SK-N-SH (cell line): Measurements from ENCODE around the gene PPM1E. TPM values are rescaled to one million over a fixed set of nuclear protein-coding genes. Genes with fewer than 3 reads are reported as not detected.

ENCODE experiments used
- CTCF ChIA-PET: fragments of 300-600, 350-600 bp; formaldehyde crosslinking; extraction: SDS; loops from one replicate; lab custom pipeline; 2021; lab: Yijun Ruan, JAX
- POLR2A ChIA-PET: fragments of 350-600 bp; sonication (Branson Sonifier 250); formaldehyde crosslinking; extraction: SDS; loops from one replicate; lab custom pipeline; 2020; ENCODE audit warnings: antibody characterized with exemption, inconsistent platforms; lab: Yijun Ruan, JAX
- DNase-seq: peaks from one replicate; pipeline ENCODE4 v3.0.0; 2012
- H2AFZ ChIP-seq: fragments of 200-600 bp; sonication (generic); 2 replicates; pipeline ENCODE4 v1.8.1; 2016; ENCODE audit warnings: antibody characterized with exemption, mild to moderate bottlenecking, low read depth
- H3F3A ChIP-seq: fragments of 200-600 bp; sonication (generic); replicated peaks from 2 replicates; pipeline ENCODE3; 2016; ENCODE audit warnings: antibody characterized with exemption, mild to moderate bottlenecking; ENCODE audit not compliant: insufficient read depth
- H3K27ac ChIP-seq, 2 experiments: fragments of 200-500 bp in 1 of 2; fragments of 200-600 bp in 1 of 2; sonication (Bioruptor generic) in 1 of 2; sonication (generic), shearing (Covaris generic) in 1 of 2; 2 replicates each; pipeline versions ENCODE4 v1.5.1 to v1.6.1; 2014 to 2016; ENCODE audit warnings: low read depth in 2 of 2, inconsistent platforms in 1 of 2, low read length in 1 of 2, mild to moderate bottlenecking in 1 of 2, mixed read lengths in 1 of 2
- H3K27me3 ChIP-seq: fragments of 200-600 bp; sonication (generic), shearing (Covaris generic); 2 replicates; pipeline ENCODE4 v1.6.1; 2016; ENCODE audit warnings: mixed run types; ENCODE audit not compliant: insufficient read depth
- H3K36me3 ChIP-seq, 2 experiments: fragments of 200-500 bp in 1 of 2; fragments of 200-600 bp in 1 of 2; sonication (Bioruptor generic) in 1 of 2; sonication (generic) in 1 of 2; replicated peaks in 1 of 2; 2 replicates each; pipeline versions ENCODE3 to v1.5.1; 2014 to 2016; ENCODE audit warnings: low read length in 1 of 2, mild to moderate bottlenecking in 1 of 2; ENCODE audit not compliant: insufficient read depth in 2 of 2, control insufficient read depth in 1 of 2
- H3K4me1 ChIP-seq, 2 experiments: fragments of 200-500 bp in 1 of 2; fragments of 200-600 bp in 1 of 2; sonication (Bioruptor generic) in 1 of 2; sonication (generic), shearing (Covaris generic) in 1 of 2; 2 replicates each; pipeline versions ENCODE4 v1.5.1 to v1.6.1; 2014 to 2016; ENCODE audit warnings: low read depth in 1 of 2, low read length in 1 of 2, mixed run types in 1 of 2; ENCODE audit not compliant: insufficient read depth in 2 of 2, control insufficient read depth in 1 of 2
- H3K4me2 ChIP-seq: fragments of 200-600 bp; sonication (generic), shearing (Covaris generic); 2 replicates; pipeline ENCODE4 v1.6.1; 2017; ENCODE audit warnings: mixed run types
- H3K4me3 ChIP-seq, 2 experiments: fragments of 200-500 bp in 1 of 2; fragments of 200-600 bp in 1 of 2; sonication (Bioruptor generic) in 1 of 2; sonication (generic), shearing (Covaris generic) in 1 of 2; 2 replicates each; pipeline versions ENCODE4 v1.5.1 to v1.8.1; 2014 to 2016; ENCODE audit warnings: low read depth in 2 of 2, inconsistent platforms in 1 of 2, low read length in 1 of 2, mild to moderate bottlenecking in 1 of 2, mixed read lengths in 1 of 2, moderate library complexity in 1 of 2
- H3K79me2 ChIP-seq: fragments of 200-600 bp; sonication (generic); 2 replicates; pipeline ENCODE4 v1.8.1; 2017; ENCODE audit warnings: mild to moderate bottlenecking; ENCODE audit not compliant: insufficient read depth
- H3K9ac ChIP-seq: fragments of 200-600 bp; sonication (generic); 2 replicates; pipeline ENCODE4 v1.6.1; 2017; ENCODE audit warnings: mixed run types
- H3K9me2 ChIP-seq: fragments of 200-600 bp; sonication (generic); 2 replicates; pipeline ENCODE4 v1.6.1; 2017; ENCODE audit warnings: mixed run types
- H3K9me3 ChIP-seq: fragments of 200-600 bp; sonication (generic); 2 replicates; pipeline ENCODE4 v1.6.1; 2017; ENCODE audit warnings: mixed run types, mild to moderate bottlenecking, moderate library complexity
- H4K20me1 ChIP-seq: fragments of 200-600 bp; sonication (generic); 2 replicates; pipeline ENCODE4 v1.6.1; 2017; ENCODE audit warnings: mild to moderate bottlenecking, mixed run types; ENCODE audit not compliant: insufficient read depth
- CHD2 ChIP-seq: fragments of 150-350 bp; IDR thresholded peaks from 2 replicates; pipeline ENCODE4 v1.6.1; 2018; ENCODE audit warnings: low read length; ENCODE audit not compliant: partially characterized antibody
- FOSL2 ChIP-seq: IDR thresholded peaks from 2 replicates; pipeline ENCODE4 v1.4.0; 2012; ENCODE audit warnings: low read depth, mild to moderate bottlenecking, moderate library complexity, borderline replicate concordance
- FOXJ3 ChIP-seq: sonication (generic); formaldehyde crosslinking; IDR thresholded peaks from 2 replicates; pipeline ENCODE4 v1.5.1; 2020; ENCODE audit warnings: mild to moderate bottlenecking, missing genetic modification reagents
- GABPA ChIP-seq: IDR thresholded peaks from 2 replicates; pipeline ENCODE4 v1.4.0; 2012; ENCODE audit warnings: low read depth, mild to moderate bottlenecking
- IRF3 ChIP-seq: fragments of 150-350 bp; IDR thresholded peaks from 2 replicates; pipeline ENCODE4 v1.6.1; 2016; ENCODE audit warnings: mild to moderate bottlenecking, low read depth, low read length
- JUND ChIP-seq: IDR thresholded peaks from 2 replicates; pipeline ENCODE4 v1.4.0; 2012
- MEF2A ChIP-seq: IDR thresholded peaks from 2 replicates; pipeline ENCODE4 v1.4.0; 2012; ENCODE audit warnings: low read depth, borderline replicate concordance
- POLR2AphosphoS5 ChIP-seq: IDR thresholded peaks from 2 replicates; pipeline ENCODE4 v1.6.1; 2012; ENCODE audit warnings: low read depth, low read length
- RCOR1 ChIP-seq: fragments of 150-350 bp; IDR thresholded peaks from 2 replicates; pipeline ENCODE4 v1.6.1; 2017; ENCODE audit warnings: antibody characterized with exemption, low read length
- SIN3A ChIP-seq: IDR thresholded peaks from 2 replicates; pipeline ENCODE4 v1.6.1; 2012; ENCODE audit warnings: low read depth, mild to moderate bottlenecking, low read length, moderate library complexity, borderline replicate concordance
- SMC3 ChIP-seq: IDR thresholded peaks from 2 replicates; pipeline ENCODE4 v1.6.1; 2012; ENCODE audit warnings: low read depth, low read length, improper control_type of control experiment
- TCF12 ChIP-seq: IDR thresholded peaks from 2 replicates; pipeline ENCODE4 v1.4.0; 2012
- WGBS: methylation state at CpG from one replicate; pipeline ENCODE4 v1.1.6; 2017; ENCODE audit warnings: low lambda C conversion rate; 5-methylcytosine and 5-hydroxymethylcytosine counted together
- polyA plus RNA-seq, 3 experiments: library from polyadenylated mRNA; depleted of rRNA; stranded (reverse); fragments of >200 nt; gene quantifications; 2 replicates each; pipeline ENCODE4 v1.2.3, GENCODE V29; 2012
- TF ChIP-seq, protein P1 (sequence below): fragments of 150-350 bp; IDR thresholded peaks from 2 replicates; pipeline ENCODE4 v1.6.1; 2017; ENCODE audit warnings: antibody characterized with exemption, low read length, low read depth, borderline replicate concordance
- TF ChIP-seq, protein P2 (sequence below): IDR thresholded peaks from 2 replicates; pipeline ENCODE4 v1.4.0; 2012; ENCODE audit warnings: low read depth, borderline replicate concordance
- TF ChIP-seq, protein P3 (sequence below): IDR thresholded peaks from 2 replicates; pipeline ENCODE4 v1.6.1; 2012; ENCODE audit warnings: mild to moderate bottlenecking, low read depth, low read length, moderate library complexity
- TF ChIP-seq, protein P4 (sequence below): IDR thresholded peaks from 2 replicates; pipeline ENCODE4 v1.4.0; 2012; ENCODE audit warnings: low read depth

Gene PPM1E
- polyA plus RNA-seq, 1 of the 3 experiments (the other 2 are of a cell fraction) = 0.08 TPM

GRCh38 chr17:58722274-58722673 lies 33.4 kb upstream of the PPM1E start:
- Histone ChIP-seq H2AFZ (no peak overlapping the region), H3K9me3 (no peaks in the 10 kb centered on the region), H3K9me2 (no peaks in the 10 kb centered on the region), H3K4me1 (no peaks in the 10 kb centered on the region), H3K27ac (no peak overlapping the region), H3K79me2 (no peaks in the 10 kb centered on the region), H3K9ac (no peak overlapping the region), H4K20me1 (no peaks in the 10 kb centered on the region), H3K36me3 (peaks cover 21 to 31% of the 10 kb centered on the region in 2 experiments), H3K4me2 (no peak overlapping the region), H3K4me3 (no peak overlapping the region), H3F3A (peaks cover 11% of the 10 kb centered on the region), H3K27me3 (no peaks in the 10 kb centered on the region)
- 90% methylated on average over 1 of the region's 1 CpG for WGBS
- TF ChIP-seq TCF12 (no peak), POLR2AphosphoS5 (no peak), FOSL2 (no peak), CHD2 (no peak), FOXJ3 (CRISPR knock-in tag) (no peak), IRF3 (no peak), SIN3A (no peak), JUND (no peak), MEF2A (no peak), GABPA (no peak), SMC3 (no peak), RCOR1 (no peak)
- TF ChIP-seq, protein P1, sequence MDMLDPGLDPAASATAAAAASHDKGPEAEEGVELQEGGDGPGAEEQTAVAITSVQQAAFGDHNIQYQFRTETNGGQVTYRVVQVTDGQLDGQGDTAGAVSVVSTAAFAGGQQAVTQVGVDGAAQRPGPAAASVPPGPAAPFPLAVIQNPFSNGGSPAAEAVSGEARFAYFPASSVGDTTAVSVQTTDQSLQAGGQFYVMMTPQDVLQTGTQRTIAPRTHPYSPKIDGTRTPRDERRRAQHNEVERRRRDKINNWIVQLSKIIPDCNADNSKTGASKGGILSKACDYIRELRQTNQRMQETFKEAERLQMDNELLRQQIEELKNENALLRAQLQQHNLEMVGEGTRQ = no peak
- TF ChIP-seq, protein P2, sequence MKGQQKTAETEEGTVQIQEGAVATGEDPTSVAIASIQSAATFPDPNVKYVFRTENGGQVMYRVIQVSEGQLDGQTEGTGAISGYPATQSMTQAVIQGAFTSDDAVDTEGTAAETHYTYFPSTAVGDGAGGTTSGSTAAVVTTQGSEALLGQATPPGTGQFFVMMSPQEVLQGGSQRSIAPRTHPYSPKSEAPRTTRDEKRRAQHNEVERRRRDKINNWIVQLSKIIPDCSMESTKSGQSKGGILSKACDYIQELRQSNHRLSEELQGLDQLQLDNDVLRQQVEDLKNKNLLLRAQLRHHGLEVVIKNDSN = no peak
- TF ChIP-seq, protein P3, sequence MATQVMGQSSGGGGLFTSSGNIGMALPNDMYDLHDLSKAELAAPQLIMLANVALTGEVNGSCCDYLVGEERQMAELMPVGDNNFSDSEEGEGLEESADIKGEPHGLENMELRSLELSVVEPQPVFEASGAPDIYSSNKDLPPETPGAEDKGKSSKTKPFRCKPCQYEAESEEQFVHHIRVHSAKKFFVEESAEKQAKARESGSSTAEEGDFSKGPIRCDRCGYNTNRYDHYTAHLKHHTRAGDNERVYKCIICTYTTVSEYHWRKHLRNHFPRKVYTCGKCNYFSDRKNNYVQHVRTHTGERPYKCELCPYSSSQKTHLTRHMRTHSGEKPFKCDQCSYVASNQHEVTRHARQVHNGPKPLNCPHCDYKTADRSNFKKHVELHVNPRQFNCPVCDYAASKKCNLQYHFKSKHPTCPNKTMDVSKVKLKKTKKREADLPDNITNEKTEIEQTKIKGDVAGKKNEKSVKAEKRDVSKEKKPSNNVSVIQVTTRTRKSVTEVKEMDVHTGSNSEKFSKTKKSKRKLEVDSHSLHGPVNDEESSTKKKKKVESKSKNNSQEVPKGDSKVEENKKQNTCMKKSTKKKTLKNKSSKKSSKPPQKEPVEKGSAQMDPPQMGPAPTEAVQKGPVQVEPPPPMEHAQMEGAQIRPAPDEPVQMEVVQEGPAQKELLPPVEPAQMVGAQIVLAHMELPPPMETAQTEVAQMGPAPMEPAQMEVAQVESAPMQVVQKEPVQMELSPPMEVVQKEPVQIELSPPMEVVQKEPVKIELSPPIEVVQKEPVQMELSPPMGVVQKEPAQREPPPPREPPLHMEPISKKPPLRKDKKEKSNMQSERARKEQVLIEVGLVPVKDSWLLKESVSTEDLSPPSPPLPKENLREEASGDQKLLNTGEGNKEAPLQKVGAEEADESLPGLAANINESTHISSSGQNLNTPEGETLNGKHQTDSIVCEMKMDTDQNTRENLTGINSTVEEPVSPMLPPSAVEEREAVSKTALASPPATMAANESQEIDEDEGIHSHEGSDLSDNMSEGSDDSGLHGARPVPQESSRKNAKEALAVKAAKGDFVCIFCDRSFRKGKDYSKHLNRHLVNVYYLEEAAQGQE = no peak
- TF ChIP-seq, protein P4, sequence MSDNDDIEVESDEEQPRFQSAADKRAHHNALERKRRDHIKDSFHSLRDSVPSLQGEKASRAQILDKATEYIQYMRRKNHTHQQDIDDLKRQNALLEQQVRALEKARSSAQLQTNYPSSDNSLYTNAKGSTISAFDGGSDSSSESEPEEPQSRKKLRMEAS = no peak
- ChIA-PET POLR2A (no interaction called here), CTCF (interaction anchor here (1.1 to 2.9 kb wide), 2 partner anchors 12 to 282 kb away, joined by 4 to 16 read pairs; no protein-coding TSS in a partner anchor)
- no peak for DNase-seq
